Measurements from ENCODE around the gene DTNA. TPM values are rescaled to one million over a fixed set of nuclear protein-coding genes. Genes with fewer than 3 reads are reported as not detected.

DTNA gene
- total and polyA plus RNA-seq, 2 of the 8 experiments (the other 6 are each of a cell fraction or from before 2014, with no cell fraction given): 30.2 to 32.7 TPM

DNA sequence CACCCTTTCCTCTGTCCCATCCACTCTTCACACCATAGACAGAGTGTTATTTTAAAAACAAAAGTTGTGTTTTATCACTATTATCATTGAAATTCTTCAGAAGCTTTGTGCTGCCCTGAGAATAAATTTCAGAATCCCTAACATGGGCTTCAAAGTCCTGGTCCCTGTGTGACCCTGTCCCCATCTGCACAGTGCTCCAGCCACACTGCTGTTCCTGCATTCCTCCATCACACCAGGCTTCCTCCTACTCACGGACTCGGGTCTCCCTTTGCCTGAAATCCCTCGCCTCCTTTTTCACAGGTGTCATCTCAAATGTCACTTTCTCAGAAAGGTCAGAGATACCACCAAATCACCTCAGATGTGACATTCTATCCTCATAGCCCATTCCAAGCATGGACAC lies 8.2 kb upstream of the DTNA start (continued):
- TF ChIP-seq MAFK (IDR thresholded peaks at IDR 0.05; ENCODE audit: low read depth, low read length) (no peak), POLR2A (IDR thresholded peaks at IDR 0.05; ENCODE audit: control extremely low read depth in 1 of 2, low read depth in 2 of 2, low read length in 2 of 2) (no peak), GTF2F1 (IDR thresholded peaks at IDR 0.05; ENCODE audit: borderline replicate concordance, low read depth, low read length) (no peak), BRCA1 (IDR thresholded peaks at IDR 0.05; ENCODE audit: low read depth, low read length) (no peak), SIN3A (conservative IDR thresholded peaks at IDR 0.05 in 1 of 2, IDR thresholded peaks at IDR 0.05 in 1 of 2; ENCODE audit: low read depth in 1 of 2, low read length in 2 of 2) (no peak)
- TF ChIP-seq, protein P1, sequence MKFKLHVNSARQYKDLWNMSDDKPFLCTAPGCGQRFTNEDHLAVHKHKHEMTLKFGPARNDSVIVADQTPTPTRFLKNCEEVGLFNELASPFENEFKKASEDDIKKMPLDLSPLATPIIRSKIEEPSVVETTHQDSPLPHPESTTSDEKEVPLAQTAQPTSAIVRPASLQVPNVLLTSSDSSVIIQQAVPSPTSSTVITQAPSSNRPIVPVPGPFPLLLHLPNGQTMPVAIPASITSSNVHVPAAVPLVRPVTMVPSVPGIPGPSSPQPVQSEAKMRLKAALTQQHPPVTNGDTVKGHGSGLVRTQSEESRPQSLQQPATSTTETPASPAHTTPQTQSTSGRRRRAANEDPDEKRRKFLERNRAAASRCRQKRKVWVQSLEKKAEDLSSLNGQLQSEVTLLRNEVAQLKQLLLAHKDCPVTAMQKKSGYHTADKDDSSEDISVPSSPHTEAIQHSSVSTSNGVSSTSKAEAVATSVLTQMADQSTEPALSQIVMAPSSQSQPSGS (IDR thresholded peaks at IDR 0.05; ENCODE audit: low read length): no peak
